AG04450 (cell line): Measurements from ENCODE around the gene CA11. TPM values are rescaled to one million over a fixed set of nuclear protein-coding genes. Genes with fewer than 3 reads are reported as not detected.

Source experiments
- CTCF ChIA-PET: fragments of 300-600, 350-600 bp; formaldehyde crosslinking; extraction: SDS; loops from one replicate; lab custom pipeline; 2022; ENCODE audit warnings: antibody characterized with exemption, inconsistent platforms; lab: Charles Lee
- POLR2A ChIA-PET: fragments of 350-600 bp; formaldehyde crosslinking; extraction: SDS; loops from one replicate; lab custom pipeline; 2021; ENCODE audit warnings: antibody characterized with exemption, inconsistent platforms; lab: Yijun Ruan, JAX
- DNase-seq: peaks from one replicate; pipeline ENCODE4 v3.0.0-alpha.2; 2011; ENCODE audit warnings: low read depth, low spot score
- H3K27ac ChIP-seq: one replicate; pipeline ENCODE4 v1.5.1; 2012; ENCODE audit warnings: low read depth, low read length, control low read depth
- H3K27me3 ChIP-seq: one replicate; pipeline ENCODE4 v1.6.0; 2012; ENCODE audit warnings: low read length; ENCODE audit not compliant: control insufficient read depth, insufficient read depth
- H3K4me3 ChIP-seq: 2 replicates; pipeline ENCODE4 v1.5.1; 2011; ENCODE audit warnings: mild to moderate bottlenecking, low read depth, low read length, control low read depth
- H3K9me3 ChIP-seq: 2 replicates; pipeline ENCODE4 v1.5.1; 2012; ENCODE audit warnings: low read length; ENCODE audit not compliant: control insufficient read depth, insufficient read depth
- CTCF ChIP-seq: IDR thresholded peaks from 2 replicates; pipeline ENCODE4 v1.5.1; 2011; ENCODE audit warnings: low read depth, low read length, control low read depth, inconsistent platforms
- polyA plus RNA-seq: library from polyadenylated mRNA; depleted of rRNA; stranded (reverse); fragments of >200 nt; gene quantifications from 2 replicates; pipeline ENCODE4 v1.2.3, GENCODE V29; 2011

CA11 gene
- polyA plus RNA-seq, 1 experiment = 3.7 TPM

GRCh38 chr19:48674216-48674809 is 28.3 kb upstream of the CA11 start:
- DNase-seq = no peak
- TF ChIP-seq CTCF = no peak

GRCh38 chr19:48673436-48674100 is 27.6 kb upstream of the CA11 start:
- Histone ChIP-seq H3K27me3 (peaks cover 7% of the 10 kb centered on the region), H3K9me3 (no peaks in the 10 kb centered on the region; the same call in 1 of the 2 replicates), H3K27ac (no peak overlapping the region), H3K4me3 (no peak overlapping the region)
- no peak for TF ChIP-seq CTCF
- DNase-seq = no peak
- CTCF ChIA-PET = interaction anchor here (0.5 to 1.1 kb wide), 3 partner anchors 20 to 169 kb away, joined by 3 read pairs; no protein-coding TSS in a partner anchor
- POLR2A ChIA-PET = no interaction called here

More at GRCh38 chr19:48674216-48674809, 28.3 kb upstream of the CA11 start:
- Histone ChIP-seq H3K4me3 (no peak overlapping the region), H3K9me3 (no peaks in the 10 kb centered on the region; the same call in 1 of the 2 replicates), H3K27ac (no peak overlapping the region), H3K27me3 (peaks cover 7% of the 10 kb centered on the region)
- CTCF ChIA-PET = interaction anchor here (0.7 to 2.3 kb wide), 13 partner anchors 9 to 117 kb away, joined by 3 to 22 read pairs (median 5); partner anchors contain the start of genes CA11 and FUT2
- POLR2A ChIA-PET = no interaction called here

- Histone ChIP-seq H3K4me3 (no peak within 1 kb of the TSS), H3K9me3 (no peaks in the 10 kb centered on the region; the same call in 1 of the 2 replicates), H3K27ac (no peak within 1 kb of the TSS), H3K27me3 (peaks cover 7% of the 10 kb centered on the region)
- no peak for TF ChIP-seq CTCF
- POLR2A ChIA-PET = no interaction called here
- CTCF ChIA-PET = interaction anchor here (0.5 to 1.1 kb wide), 2 partner anchors 20 to 155 kb away, joined by 3 read pairs; no protein-coding TSS in a partner anchor
- no peak for DNase-seq
Measured at GRCh38 chr19:48672994-48673393, 27.0 kb upstream of the CA11 start, which contains the start of gene NTN5. Gene NTN5 (minus strand): TSS chr19:48673017. CDS start chr19:48670986, 2,031 bp downstream.

GRCh38 chr19:48671446-48671995 is 25.5 kb upstream of the CA11 start:
- TF ChIP-seq CTCF = no peak
- H3K27me3 ChIP-seq = peaks cover 3% of the 10 kb centered on the region
- no peak overlapping the region for H3K27ac ChIP-seq
- CTCF ChIA-PET = no interaction called here
- no peak overlapping the region for H3K4me3 ChIP-seq
- POLR2A ChIA-PET = no interaction called here
- H3K9me3 ChIP-seq = no peaks in the 10 kb centered on the region; the same call in 1 of the 2 replicates
- no peak for DNase-seq
